Activated naive CD8-positive, alpha-beta T cell (primary cell): ENCODE results near the gene RLN1.
"Not testable (repeated sequence)": the region's sequence is repeated elsewhere in the genome, so short reads cannot be mapped to it uniquely, and the experiment has no call there.

Experiments used
- H3K27ac Mint-ChIP-seq: one replicate; pipeline ENCODE4 v1.8.0; 2021; ENCODE audit warnings: mixed read lengths
- H3K27me3 Mint-ChIP-seq: one replicate; pipeline ENCODE4 v1.8.0; 2021; ENCODE audit warnings: mixed read lengths
- H3K36me3 Mint-ChIP-seq: one replicate; pipeline ENCODE4 v1.8.0; 2021; ENCODE audit warnings: mixed read lengths
- H3K4me1 Mint-ChIP-seq: one replicate; pipeline ENCODE4 v1.8.0; 2021; ENCODE audit warnings: low read depth, mixed read lengths
- H3K4me3 Mint-ChIP-seq: one replicate; pipeline ENCODE4 v1.8.0; 2021; ENCODE audit warnings: mild to moderate bottlenecking, mixed read lengths
- H3K9me3 Mint-ChIP-seq: one replicate; pipeline ENCODE4 v1.8.0; 2021; ENCODE audit warnings: low read depth, mixed read lengths

Gene RLN1, protein sequence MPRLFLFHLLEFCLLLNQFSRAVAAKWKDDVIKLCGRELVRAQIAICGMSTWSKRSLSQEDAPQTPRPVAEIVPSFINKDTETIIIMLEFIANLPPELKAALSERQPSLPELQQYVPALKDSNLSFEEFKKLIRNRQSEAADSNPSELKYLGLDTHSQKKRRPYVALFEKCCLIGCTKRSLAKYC

GRCh38 chr9:5338992-5339981 is at the start of gene RLN1:
Gene RLN1 (minus strand): TSS chr9:5339876. CDS start chr9:5339746, 130 bp downstream.
- not testable (repeated sequence) for H3K27me3 Mint-ChIP-seq, H3K9me3 Mint-ChIP-seq, H3K36me3 Mint-ChIP-seq
- Mint-ChIP-seq H3K27ac (peak within 1 kb of the TSS; percentile 67), H3K4me3 (peak within 1 kb of the TSS; percentile 56), H3K4me1 (peaks cover 31% of the 10 kb centered on the region)

DNA sequence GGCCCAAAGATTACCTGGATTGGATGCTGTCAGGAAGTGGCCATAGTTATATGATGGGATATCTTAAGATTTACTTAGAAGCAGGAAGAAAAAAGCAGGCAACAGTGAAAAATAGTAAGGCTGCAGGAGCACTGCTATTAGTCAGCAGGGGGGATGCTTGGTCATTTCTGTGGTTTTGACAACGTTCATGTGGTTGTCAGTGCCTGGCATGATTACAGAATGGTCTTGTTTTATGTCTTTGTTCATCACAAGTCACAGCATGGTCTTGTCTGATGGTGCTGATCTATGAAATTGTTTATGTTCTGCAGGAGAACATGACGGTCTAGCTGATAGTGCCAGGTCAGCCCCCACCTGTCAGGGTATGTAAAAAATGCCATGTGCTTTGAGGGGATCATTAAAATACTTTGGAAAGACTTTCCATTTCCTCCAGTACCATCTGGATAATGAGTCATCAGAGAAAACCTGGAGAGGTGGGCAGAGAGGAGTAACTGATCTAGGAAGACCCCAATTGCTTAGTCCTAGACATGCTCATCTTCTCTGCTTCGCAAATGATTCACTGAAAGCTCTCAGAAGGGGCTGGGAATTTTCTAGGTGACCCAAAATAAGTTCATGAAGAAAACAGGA is 49.5 kb upstream of the RLN1 start:
- peaks cover 11% of the 10 kb centered on the region for H3K36me3 Mint-ChIP-seq
- no peaks in the 10 kb centered on the region for H3K9me3 Mint-ChIP-seq
- H3K27ac Mint-ChIP-seq = no peak overlapping the region
- H3K4me1 Mint-ChIP-seq = peaks cover 9% of the 10 kb centered on the region
- no peaks in the 10 kb centered on the region for H3K27me3 Mint-ChIP-seq
- H3K4me3 Mint-ChIP-seq = no peak overlapping the region

- H3K27ac Mint-ChIP-seq = no peak overlapping the region
- no peaks in the 10 kb centered on the region for H3K9me3 Mint-ChIP-seq
- H3K4me3 Mint-ChIP-seq = no peak overlapping the region
- no peaks in the 10 kb centered on the region for H3K27me3 Mint-ChIP-seq
- H3K36me3 Mint-ChIP-seq = peaks cover 14% of the 10 kb centered on the region
- H3K4me1 Mint-ChIP-seq = peaks cover 9% of the 10 kb centered on the region
These were observed 48.5 kb upstream of the RLN1 start for GRCh38 chr9:5388026-5388819.

DNA sequence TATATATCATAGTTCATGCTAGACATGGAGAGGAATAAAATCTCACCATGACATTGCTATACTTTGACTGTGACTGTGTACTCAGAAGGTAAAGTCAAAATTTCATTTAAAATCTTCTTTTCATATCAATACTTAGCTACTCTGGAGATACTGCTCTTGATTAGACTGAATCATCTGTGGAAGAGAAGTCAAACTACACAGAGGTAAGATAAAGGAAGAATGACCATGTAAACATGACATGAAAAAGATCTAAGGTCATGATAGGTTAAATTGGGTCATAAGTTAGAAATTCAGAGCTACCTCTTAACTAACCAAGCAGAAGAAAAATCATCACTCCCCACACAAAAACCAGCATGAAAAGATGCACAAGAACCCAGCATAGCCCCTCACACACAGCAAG is 44.8 kb upstream of the RLN1 start:
- peaks cover 20% of the 10 kb centered on the region for H3K36me3 Mint-ChIP-seq
- H3K4me3 Mint-ChIP-seq = no peak overlapping the region
- no peaks in the 10 kb centered on the region for H3K27me3 Mint-ChIP-seq
- H3K9me3 Mint-ChIP-seq = no peaks in the 10 kb centered on the region
- peaks cover 9% of the 10 kb centered on the region for H3K4me1 Mint-ChIP-seq
- no peak overlapping the region for H3K27ac Mint-ChIP-seq

- Mint-ChIP-seq H3K4me1 (peaks cover 7% of the 10 kb centered on the region), H3K36me3 (peaks cover 27% of the 10 kb centered on the region), H3K27me3 (no peaks in the 10 kb centered on the region), H3K9me3 (no peaks in the 10 kb centered on the region), H3K4me3 (no peak overlapping the region), H3K27ac (no peak overlapping the region)
These were observed 42.8 kb upstream of the RLN1 start for GRCh38 chr9:5382479-5382878.

DNA sequence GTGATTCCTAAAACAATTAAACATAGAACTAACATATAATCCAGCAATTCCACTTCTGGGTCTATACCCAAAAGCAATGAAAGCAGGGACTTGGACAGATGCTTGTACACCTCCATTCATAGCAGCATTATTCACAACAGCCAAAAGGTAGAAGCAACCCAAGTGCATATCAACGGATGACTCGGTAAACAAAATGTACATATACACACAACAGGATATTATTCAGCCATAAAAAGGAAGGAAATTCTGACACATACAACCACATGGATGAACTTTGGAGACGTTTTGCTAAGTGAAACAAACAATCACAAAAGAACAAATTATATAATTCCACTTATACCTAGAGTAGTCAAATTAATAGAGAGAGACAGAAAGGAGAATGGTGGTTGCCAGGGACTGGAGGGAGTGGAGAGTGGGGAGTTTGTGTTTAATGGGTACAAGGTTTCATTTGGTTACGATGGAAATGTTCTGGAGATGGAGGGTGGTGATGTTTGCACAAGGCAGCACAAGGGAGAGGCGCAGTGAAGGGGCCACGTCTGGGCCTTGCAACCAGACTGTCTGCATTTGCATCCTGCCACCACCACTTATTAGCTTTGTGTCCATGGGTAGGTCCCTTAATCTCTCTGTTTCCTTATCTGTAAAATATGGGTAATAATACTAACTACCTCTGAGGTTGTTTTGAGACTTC is 36.3 kb upstream of the RLN1 start:
- Mint-ChIP-seq H3K27ac (no peak overlapping the region), H3K4me3 (no peak overlapping the region), H3K4me1 (peaks cover 30% of the 10 kb centered on the region), H3K27me3 (no peaks in the 10 kb centered on the region), H3K9me3 (no peaks in the 10 kb centered on the region), H3K36me3 (peaks cover 24% of the 10 kb centered on the region)

DNA sequence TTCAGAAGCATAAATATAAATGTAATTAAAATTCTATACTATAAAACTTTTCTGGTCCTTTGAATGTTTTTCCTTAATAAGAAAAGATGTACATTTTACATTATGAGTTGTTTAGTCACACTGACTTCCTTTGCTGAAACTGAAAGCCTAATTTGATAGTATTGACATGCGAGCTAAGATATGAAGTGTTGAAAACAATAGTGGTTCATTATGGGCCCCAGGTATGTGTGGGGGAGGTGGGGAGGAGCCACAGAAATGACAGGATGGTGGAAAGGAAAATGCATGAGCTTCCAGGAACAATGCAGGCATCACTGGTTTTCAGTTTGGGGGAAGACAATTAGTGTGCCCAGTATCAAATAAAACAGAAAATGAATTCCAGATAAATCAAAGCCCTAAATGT is 35.4 kb upstream of the RLN1 start:
- no peaks in the 10 kb centered on the region for H3K9me3 Mint-ChIP-seq
- H3K4me3 Mint-ChIP-seq = no peak overlapping the region
- peaks cover 20% of the 10 kb centered on the region for H3K36me3 Mint-ChIP-seq
- H3K27ac Mint-ChIP-seq = peak overlapping the region; percentile 5
- peaks cover 30% of the 10 kb centered on the region for H3K4me1 Mint-ChIP-seq
- no peaks in the 10 kb centered on the region for H3K27me3 Mint-ChIP-seq

DNA sequence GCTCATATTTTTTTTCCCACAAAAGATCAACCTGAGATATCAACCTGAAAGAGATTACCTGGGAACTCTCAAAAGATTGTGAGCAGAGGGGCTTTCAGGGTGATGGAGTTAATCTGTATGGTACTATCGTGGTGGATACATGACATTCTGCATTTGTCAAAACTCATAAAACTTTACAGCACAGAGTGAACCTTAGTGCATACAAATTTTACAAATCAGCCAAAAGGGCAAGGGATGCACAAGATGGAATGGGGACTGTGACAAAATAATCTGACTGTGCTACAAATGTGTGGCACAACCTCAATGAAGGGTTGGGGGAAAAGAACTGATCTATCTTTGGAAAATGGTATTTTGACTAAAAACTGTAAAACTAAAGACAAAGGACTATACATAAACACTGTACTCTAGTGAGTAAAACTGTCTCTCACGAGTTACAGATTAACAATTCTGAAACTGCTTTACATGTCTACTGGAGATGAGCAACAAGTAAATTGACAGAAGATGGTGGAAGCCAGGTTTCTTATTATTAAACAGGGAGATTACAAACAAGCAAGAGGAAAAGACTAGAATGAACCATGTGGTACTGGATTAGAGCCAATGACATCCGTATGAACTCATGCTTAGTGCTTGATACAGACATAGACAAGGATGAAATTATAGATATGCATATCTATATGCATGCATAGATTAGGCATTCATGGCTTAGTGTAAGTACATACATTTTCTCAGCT is 24.8 kb upstream of the RLN1 start:
- Mint-ChIP-seq H3K27me3 (no peaks in the 10 kb centered on the region), H3K4me3 (no peak overlapping the region), H3K36me3 (peaks cover 19% of the 10 kb centered on the region), H3K4me1 (peaks cover 3% of the 10 kb centered on the region), H3K9me3 (no peaks in the 10 kb centered on the region), H3K27ac (no peak overlapping the region)

GRCh38 chr9:5361326-5362010 is 21.8 kb upstream of the RLN1 start:
- H3K27me3 Mint-ChIP-seq = no peaks in the 10 kb centered on the region

GRCh38 chr9:5360341-5360740 is 20.7 kb upstream of the RLN1 start:
- no peaks in the 10 kb centered on the region for H3K9me3 Mint-ChIP-seq
- H3K36me3 Mint-ChIP-seq = peaks cover 16% of the 10 kb centered on the region
- H3K4me1 Mint-ChIP-seq = peaks cover 2% of the 10 kb centered on the region
- no peak overlapping the region for H3K27ac Mint-ChIP-seq
- H3K4me3 Mint-ChIP-seq = no peak overlapping the region
- H3K27me3 Mint-ChIP-seq = no peaks in the 10 kb centered on the region

More at GRCh38 chr9:5361326-5362010, 21.8 kb upstream of the RLN1 start:
- Mint-ChIP-seq H3K9me3 (no peaks in the 10 kb centered on the region), H3K36me3 (peaks cover 18% of the 10 kb centered on the region), H3K27ac (no peak overlapping the region), H3K4me3 (no peak overlapping the region), H3K4me1 (peaks cover 2% of the 10 kb centered on the region)

DNA sequence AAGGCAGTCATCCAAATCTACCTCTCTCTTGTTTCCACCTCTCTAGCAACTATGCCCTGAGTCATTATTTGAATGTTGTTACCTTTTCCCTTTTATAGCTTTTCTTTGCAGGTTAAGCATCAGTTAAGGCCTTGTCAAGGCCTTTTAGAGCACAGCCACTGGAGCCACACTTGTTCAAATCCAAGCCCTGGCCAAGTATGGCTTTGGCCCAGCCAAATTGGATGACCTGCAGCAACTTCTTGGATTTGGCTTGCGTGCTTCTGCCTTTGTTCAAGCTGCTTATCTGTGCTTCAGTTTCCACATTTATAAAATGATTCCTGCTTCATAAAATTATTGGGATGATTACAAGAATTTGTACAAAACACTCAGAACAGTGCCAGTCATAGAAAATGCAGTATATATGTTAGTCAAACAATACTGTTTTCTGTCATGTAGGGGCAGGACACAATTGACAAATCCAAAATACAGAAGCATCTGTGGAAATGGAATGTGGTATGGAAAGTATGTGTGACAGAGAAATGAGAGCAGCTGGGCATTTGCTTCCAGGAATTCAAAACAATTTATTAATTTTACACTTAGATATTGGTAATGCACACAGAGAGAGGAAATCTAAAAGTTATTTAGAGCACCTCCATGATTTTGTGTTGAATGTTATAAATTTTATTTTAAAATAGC is 17.9 kb upstream of the RLN1 start:
- no peak overlapping the region for H3K27ac Mint-ChIP-seq
- H3K27me3 Mint-ChIP-seq = no peaks in the 10 kb centered on the region
- H3K9me3 Mint-ChIP-seq = no peaks in the 10 kb centered on the region
- H3K36me3 Mint-ChIP-seq = peaks cover 13% of the 10 kb centered on the region
- peaks cover 22% of the 10 kb centered on the region for H3K4me1 Mint-ChIP-seq
- no peak overlapping the region for H3K4me3 Mint-ChIP-seq

DNA sequence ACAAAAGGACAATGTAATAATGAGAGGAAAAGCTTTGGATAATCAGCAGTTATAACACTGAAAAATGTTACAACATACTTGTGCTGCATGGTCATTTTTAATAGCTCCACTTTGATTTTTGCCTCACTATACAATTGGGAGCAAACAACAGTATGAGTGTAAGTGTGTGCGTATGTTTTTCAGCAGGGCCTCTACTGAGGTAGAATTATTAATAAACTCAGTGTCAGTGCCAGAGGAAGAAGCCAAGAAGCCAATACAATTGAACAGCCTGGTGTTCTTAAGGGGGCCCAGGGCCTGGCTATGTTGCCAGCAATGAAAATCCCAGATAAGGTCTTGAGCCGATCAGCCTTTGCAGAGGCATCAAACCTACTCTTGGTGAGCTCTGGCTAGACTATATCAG is 16.1 kb upstream of the RLN1 start:
- Mint-ChIP-seq H3K4me1 (peaks cover 39% of the 10 kb centered on the region), H3K9me3 (no peaks in the 10 kb centered on the region), H3K36me3 (peaks cover 12% of the 10 kb centered on the region), H3K4me3 (no peak overlapping the region), H3K27me3 (no peaks in the 10 kb centered on the region), H3K27ac (no peak overlapping the region)

DNA sequence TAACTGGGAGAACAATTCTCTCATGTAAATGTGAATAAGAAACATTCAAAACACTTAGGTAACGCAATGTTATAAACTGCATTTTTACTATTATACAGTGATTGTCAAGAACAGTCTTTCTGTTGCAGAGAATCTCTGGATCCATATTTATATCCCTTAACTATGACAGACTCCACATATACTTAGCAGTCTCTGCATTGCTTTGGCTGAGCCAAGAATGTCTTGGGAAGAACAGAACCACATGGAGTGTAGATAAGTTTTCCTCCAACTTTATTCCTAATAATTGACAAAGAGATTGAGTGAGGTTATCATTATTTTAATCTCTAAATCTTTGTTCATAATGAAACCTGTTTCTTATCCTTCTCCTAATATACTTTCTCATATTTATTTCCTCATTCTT is 15.6 kb upstream of the RLN1 start:
- peaks cover 11% of the 10 kb centered on the region for H3K36me3 Mint-ChIP-seq
- H3K4me1 Mint-ChIP-seq = peaks cover 42% of the 10 kb centered on the region
- no peaks in the 10 kb centered on the region for H3K9me3 Mint-ChIP-seq
- H3K27ac Mint-ChIP-seq = no peak overlapping the region
- H3K4me3 Mint-ChIP-seq = no peak overlapping the region
- H3K27me3 Mint-ChIP-seq = no peaks in the 10 kb centered on the region
